H1 (cell line): Measurements from ENCODE around the gene SERPINB6. TPM values are rescaled to one million over a fixed set of nuclear protein-coding genes. Genes with fewer than 3 reads are reported as not detected.
"Not testable (repeated sequence)": the region's sequence is repeated elsewhere in the genome, so short reads cannot be mapped to it uniquely, and the experiment has no call there.

Source experiments
- CTCF ChIA-PET: fragments of 300-600 bp; sonication (Branson Sonifier 250); formaldehyde crosslinking; loops from one replicate; lab custom pipeline; 2021; ENCODE audit not compliant: partially characterized antibody; lab: Charles Lee
- POLR2A ChIA-PET: fragments of 300-600 bp; sonication (Branson Sonifier 250); formaldehyde crosslinking; loops from one replicate; lab custom pipeline; 2021; ENCODE audit warnings: inconsistent platforms; ENCODE audit not compliant: partially characterized antibody; lab: Charles Lee
- DNase-seq, 2 experiments: peaks; one replicate each; pipeline versions ENCODE4 v3.0.0 to v3.0.0-alpha.2; 2010 to 2022; ENCODE audit warnings: low spot score in 2 of 2, low read depth in 1 of 2, mixed read lengths in 1 of 2
- FAIRE-seq: peaks from 2 replicates; lab custom pipeline; 2011; peaks lifted over from hg19 to GRCh38; lab: Jason Lieb, UNC
- H2AFZ ChIP-seq: 2 replicates; pipeline ENCODE4 v1.8.1; 2012; ENCODE audit warnings: low read length, inconsistent platforms
- H2AK5ac ChIP-seq: 2 replicates; pipeline ENCODE4 v1.6.1; 2013; ENCODE audit warnings: low read depth, low read length
- H2BK120ac ChIP-seq: replicated peaks from 2 replicates; pipeline ENCODE3; 2013; ENCODE audit warnings: low read depth, low read length, inconsistent platforms
- H2BK12ac ChIP-seq: 2 replicates; pipeline ENCODE4 v1.6.1; 2013; ENCODE audit warnings: low read depth, low read length
- H2BK15ac ChIP-seq: 2 replicates; pipeline ENCODE4 v1.6.1; 2013; ENCODE audit warnings: low read length
- H2BK20ac ChIP-seq: 2 replicates; pipeline ENCODE4 v1.6.1; 2013; ENCODE audit warnings: low read length
- H2BK5ac ChIP-seq: 2 replicates; pipeline ENCODE4 v1.6.1; 2013; ENCODE audit warnings: low read depth, low read length
- H3K14ac ChIP-seq: 2 replicates; pipeline ENCODE4 v1.6.1; 2013; ENCODE audit warnings: inconsistent platforms; ENCODE audit not compliant: insufficient read length
- H3K18ac ChIP-seq: 2 replicates; pipeline ENCODE4 v1.6.1; 2013; ENCODE audit warnings: low read length; ENCODE audit errors: extremely low read depth
- H3K23ac ChIP-seq: 2 replicates; pipeline ENCODE4 v1.6.1; 2013; ENCODE audit warnings: inconsistent platforms; ENCODE audit not compliant: insufficient read length
- H3K23me2 ChIP-seq: 2 replicates; pipeline ENCODE4 v1.6.1; 2013; ENCODE audit warnings: low read depth, low read length
- H3K27ac ChIP-seq: 2 replicates; pipeline ENCODE4 v1.6.1; 2011; ENCODE audit warnings: low read depth, low read length, inconsistent platforms
- H3K27me3 ChIP-seq, 4 experiments: replicated peaks in 1 of 4; 1 replicate in 1 of 4; 2 replicates in 3 of 4; pipeline versions ENCODE4 v1.6.1 to v1.8.1; 2011 to 2013; ENCODE audit warnings: low read length in 3 of 4, mild to moderate bottlenecking in 3 of 4, inconsistent platforms in 2 of 4, mixed read lengths in 2 of 4, moderate library complexity in 1 of 4; ENCODE audit not compliant: control insufficient read depth in 3 of 4, insufficient read depth in 3 of 4; ENCODE audit errors: extremely low read depth in 1 of 4
- H3K36me3 ChIP-seq, 4 experiments: 2 replicates each; pipeline versions ENCODE4 v1.6.1 to v1.8.1; 2011 to 2013; ENCODE audit warnings: mild to moderate bottlenecking in 4 of 4, low read length in 3 of 4, moderate library complexity in 2 of 4, control low read depth in 1 of 4, inconsistent platforms in 1 of 4; ENCODE audit not compliant: insufficient read depth in 4 of 4, control insufficient read depth in 2 of 4
- H3K4ac ChIP-seq: replicated peaks from 2 replicates; pipeline ENCODE3; 2013; ENCODE audit warnings: low read length, low read depth, mixed read lengths, inconsistent platforms; ENCODE audit not compliant: insufficient read length
- H3K4me1 ChIP-seq, 4 experiments: replicated peaks in 1 of 4; 1 replicate in 1 of 4; 2 replicates in 3 of 4; pipeline versions ENCODE4 v1.6.1 to v1.8.1; 2011 to 2013; ENCODE audit warnings: low read length in 3 of 4, inconsistent platforms in 2 of 4, mixed read lengths in 1 of 4; ENCODE audit not compliant: insufficient read depth in 4 of 4, control insufficient read depth in 3 of 4
- H3K4me2 ChIP-seq, 2 experiments: 2 replicates each; pipeline versions ENCODE4 v1.6.1 to v1.8.1; 2011 to 2013; ENCODE audit warnings: low read depth in 2 of 2, low read length in 2 of 2, control low read depth in 1 of 2, inconsistent platforms in 1 of 2, mild to moderate bottlenecking in 1 of 2; ENCODE audit not compliant: insufficient read depth in 1 of 2
- H3K4me3 ChIP-seq, 4 experiments: fragments of 200-600, 300-600 bp in 1 of 4; sonication (generic), shearing (Covaris generic), sonication (Bioruptor Twin) in 1 of 4; 2 replicates each; pipeline versions ENCODE4 v1.5.1 to v1.8.1; 2011 to 2016; ENCODE audit warnings: low read length in 4 of 4, low read depth in 3 of 4, control low read depth in 2 of 4, inconsistent platforms in 2 of 4, mild to moderate bottlenecking in 2 of 4, mixed read lengths in 1 of 4, moderate library complexity in 1 of 4; ENCODE audit not compliant: insufficient read depth in 2 of 4; ENCODE audit errors: extremely low read depth in 1 of 4
- H3K56ac ChIP-seq: replicated peaks from 2 replicates; pipeline ENCODE3; 2013; ENCODE audit warnings: low read depth, mild to moderate bottlenecking, mixed read lengths, low read length, inconsistent platforms; ENCODE audit not compliant: insufficient read length
- H3K79me1 ChIP-seq: 2 replicates; pipeline ENCODE4 v1.6.1; 2013; ENCODE audit warnings: low read depth, low read length, control low read depth
- H3K79me2 ChIP-seq, 2 experiments: 2 replicates each; pipeline versions ENCODE4 v1.6.1 to v1.8.1; 2012 to 2013; ENCODE audit warnings: low read length in 2 of 2, mild to moderate bottlenecking in 2 of 2, inconsistent platforms in 1 of 2; ENCODE audit not compliant: insufficient read depth in 2 of 2, control insufficient read depth in 1 of 2
- H3K9ac ChIP-seq, 4 experiments: replicated peaks in 1 of 4; 1 replicate in 1 of 4; 2 replicates in 3 of 4; pipeline versions ENCODE4 v1.6.1 to v1.8.1; 2011 to 2013; ENCODE audit warnings: low read depth in 3 of 4, low read length in 3 of 4, control low read depth in 2 of 4, mild to moderate bottlenecking in 2 of 4, moderate library complexity in 2 of 4, inconsistent platforms in 1 of 4; ENCODE audit errors: extremely low read depth in 1 of 4
- H3K9me3 ChIP-seq, 2 experiments: 2 replicates each; pipeline versions ENCODE4 v1.6.1 to v1.8.1; 2012 to 2013; ENCODE audit warnings: mild to moderate bottlenecking in 2 of 2, moderate library complexity in 2 of 2, control low read depth in 1 of 2, inconsistent platforms in 1 of 2, low read depth in 1 of 2, low read length in 1 of 2, mixed read lengths in 1 of 2; ENCODE audit not compliant: insufficient read depth in 2 of 2
- H4K20me1 ChIP-seq, 2 experiments: replicated peaks in 1 of 2; 2 replicates each; pipeline versions ENCODE3 to v1.8.1; 2011 to 2013; ENCODE audit warnings: inconsistent platforms in 2 of 2, low read length in 2 of 2, mild to moderate bottlenecking in 1 of 2; ENCODE audit not compliant: insufficient read depth in 2 of 2, control insufficient read depth in 1 of 2
- H4K5ac ChIP-seq: 2 replicates; pipeline ENCODE4 v1.6.1; 2013; ENCODE audit warnings: low read length, low read depth, mixed read lengths, inconsistent platforms; ENCODE audit not compliant: insufficient read length
- H4K8ac ChIP-seq: 2 replicates; pipeline ENCODE4 v1.8.0; 2013; ENCODE audit warnings: mild to moderate bottlenecking, moderate library complexity, low read length, inconsistent platforms; ENCODE audit not compliant: insufficient read depth; ENCODE audit errors: extremely low read depth
- H4K91ac ChIP-seq: replicated peaks from 2 replicates; pipeline ENCODE3; 2013; ENCODE audit warnings: low read length, mixed read lengths, inconsistent platforms; ENCODE audit not compliant: insufficient read length
- WGBS, 2 experiments: shearing (Covaris generic) in 1 of 2; methylation state at CpG; one replicate each; pipeline versions ENCODE4 v1.1.6 to v1.1.7; 2013 to 2015; ENCODE audit warnings: low lambda C conversion rate in 2 of 2, mixed read lengths in 2 of 2, inconsistent platforms in 1 of 2, low coverage in 1 of 2, missing lambda C conversion rate in 1 of 2; ENCODE audit not compliant: insufficient replicate concordance in 2 of 2, insufficient coverage in 1 of 2, insufficient read length in 1 of 2; ENCODE audit errors: extremely low coverage in 1 of 2, missing lambda C conversion rate in 1 of 2; 5-methylcytosine and 5-hydroxymethylcytosine counted together
- polyA plus RNA-seq, 7 experiments: library from polyadenylated mRNA; depleted of rRNA in 3 of 7; stranded (reverse) in 5 of 7; unstranded in 2 of 7; fragments of >200 nt in 5 of 7; fragments of 200-250 nt in 2 of 7; gene quantifications; 1 replicate in 5 of 7; 2 replicates in 1 of 7; 4 replicates in 1 of 7; pipeline versions ENCODE4 v1.2.1 to v1.2.3, GENCODE V29; 2011 to 2013; ENCODE audit warnings: missing spikeins in 2 of 7, mixed read lengths in 2 of 7
- total RNA-seq: library from RNA; stranded (reverse); fragmentation: NEBNext Ultra II Directional; extraction: Animal tissue kit (Norgen Biotek cat#: 25700); gene quantifications from 2 replicates; pipeline ENCODE4 v1.2.1, GENCODE V29; 2021

The SERPINB6 gene
- total and polyA plus RNA-seq, 2 of the 8 experiments (the other 6 are each of a cell fraction or from before 2014, with no cell fraction given) = 27.2 to 29.4 TPM

DNA sequence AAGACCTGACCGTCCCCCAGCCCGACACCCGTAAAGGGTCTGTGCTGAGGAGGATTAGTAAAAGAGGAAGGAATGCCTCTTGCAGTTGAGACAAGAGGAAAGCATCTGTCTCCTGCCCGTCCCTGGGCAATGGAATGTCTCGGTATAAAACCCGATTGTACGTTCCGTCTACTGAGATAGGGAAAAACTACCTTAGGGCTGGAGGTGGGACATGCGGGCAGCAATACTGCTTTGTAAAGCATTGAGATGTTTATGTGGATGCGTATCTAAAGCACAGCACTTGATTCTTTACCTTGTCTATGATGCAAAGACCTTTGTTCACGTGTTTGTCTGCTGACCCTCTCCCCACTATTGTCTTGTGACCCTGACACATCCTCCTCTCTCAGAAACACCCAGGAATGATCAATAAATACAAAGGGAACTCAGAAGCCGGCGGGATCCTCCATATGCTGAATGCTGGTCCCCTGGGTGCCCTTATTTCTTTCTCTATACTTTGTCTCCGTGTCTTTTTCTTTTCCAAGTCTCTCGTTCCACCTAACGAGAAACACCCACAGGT, 62.2 kb downstream of the SERPINB6 start:
- H3K4me2 ChIP-seq = peak overlapping the region in 1 of 2 experiments; percentile 21; a peak in 2 of 4 replicates

More for the DNA sequence above, 62.2 kb downstream of the SERPINB6 start:
- H2BK15ac ChIP-seq, H3K23me2 ChIP-seq, H4K91ac ChIP-seq, H3K27me3 ChIP-seq, H3K9ac ChIP-seq, H3K23ac ChIP-seq, H3K9me3 ChIP-seq, H4K5ac ChIP-seq, H4K20me1 ChIP-seq, H2BK12ac ChIP-seq, H2BK120ac ChIP-seq, H3K56ac ChIP-seq, H3K4me3 ChIP-seq, H3K79me2 ChIP-seq, H3K18ac ChIP-seq, H3K36me3 ChIP-seq, DNase-seq, H2AFZ ChIP-seq, H2BK5ac ChIP-seq, FAIRE-seq, H3K14ac ChIP-seq, H3K79me1 ChIP-seq, H4K8ac ChIP-seq, H3K4ac ChIP-seq, POLR2A ChIA-PET, H2AK5ac ChIP-seq, H3K27ac ChIP-seq: not testable (repeated sequence)
- Histone ChIP-seq H2BK20ac (0 out of 2 replicates have a peak overlapping the region, but pooled peaks have one; percentile 34), H3K4me1 (peaks cover 0 to 18% (median 12%) of the 10 kb centered on the region in 4 experiments; a peak in 5 of 7 replicates)
- CTCF ChIA-PET = interaction anchor here (0.9 to 1.4 kb wide), 4 partner anchors 11 to 63 kb away, joined by 3 to 6 read pairs (median 3); no protein-coding TSS in a partner anchor
- 55% methylated on average over 16 of the region's 16 CpGs; no CpG with 5 or more reads in 1 of the 2 experiments for WGBS, 2 experiments
